GM21526 (cell line): ENCODE data around the gene ATP2A2.
"Not testable (repeated sequence)": the region's sequence is repeated elsewhere in the genome, so short reads cannot be mapped to it uniquely, and the experiment has no call there.

Experiments used
- ATAC-seq: cut with Tn5 transposase; IDR thresholded peaks from one replicate; pipeline ENCODE4 v1.9.1; 2021; ENCODE audit warnings: moderate library complexity; ENCODE audit not compliant: unreplicated experiment, low FRiP score

Gene ATP2A2

DNA sequence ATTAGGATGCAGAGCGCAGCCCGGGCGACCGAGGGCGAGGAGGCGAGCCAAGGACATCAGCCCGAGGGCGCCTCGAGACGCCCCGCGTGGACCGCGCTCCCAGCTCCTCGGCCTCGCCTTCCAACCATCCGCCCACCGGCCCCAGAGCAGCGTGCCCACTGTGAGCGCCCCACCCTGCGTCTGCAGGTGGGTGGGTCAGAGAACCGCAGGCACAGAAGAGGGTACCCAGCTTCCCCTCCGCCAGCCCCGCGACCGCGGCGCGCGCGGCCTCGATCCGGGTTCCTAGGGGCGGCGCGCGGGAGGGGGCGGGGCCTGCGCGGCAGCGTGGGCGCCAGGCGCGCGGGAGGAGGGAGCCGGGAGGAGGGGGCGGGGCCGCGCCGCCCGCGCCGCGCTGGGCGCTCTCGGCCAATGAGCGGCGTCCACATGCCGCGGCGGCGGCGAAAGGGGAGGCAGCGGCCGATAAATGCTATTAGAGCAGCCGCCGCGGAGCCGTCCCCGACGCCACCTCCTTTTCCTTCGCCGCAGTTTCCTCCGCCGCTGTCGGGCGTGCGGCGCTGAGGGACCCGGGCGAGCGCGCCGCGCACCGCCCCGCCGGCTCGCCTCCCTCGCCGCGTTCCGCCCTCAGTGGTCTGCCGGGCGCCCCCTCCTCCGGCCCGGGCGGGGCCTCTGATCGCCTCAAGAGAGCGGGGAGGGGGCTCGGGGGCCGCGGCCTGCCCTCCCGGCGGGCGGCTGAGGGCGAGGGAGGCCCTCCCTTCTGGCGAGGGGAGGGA, at the start of gene ATP2A2:
TSS of gene ATP2A2 (plus strand) at position 469 of the 770 bp plus-strand sequence. CDS start 543 bp downstream, outside the sequence.
- peak; percentile 67 for ATAC-seq

DNA sequence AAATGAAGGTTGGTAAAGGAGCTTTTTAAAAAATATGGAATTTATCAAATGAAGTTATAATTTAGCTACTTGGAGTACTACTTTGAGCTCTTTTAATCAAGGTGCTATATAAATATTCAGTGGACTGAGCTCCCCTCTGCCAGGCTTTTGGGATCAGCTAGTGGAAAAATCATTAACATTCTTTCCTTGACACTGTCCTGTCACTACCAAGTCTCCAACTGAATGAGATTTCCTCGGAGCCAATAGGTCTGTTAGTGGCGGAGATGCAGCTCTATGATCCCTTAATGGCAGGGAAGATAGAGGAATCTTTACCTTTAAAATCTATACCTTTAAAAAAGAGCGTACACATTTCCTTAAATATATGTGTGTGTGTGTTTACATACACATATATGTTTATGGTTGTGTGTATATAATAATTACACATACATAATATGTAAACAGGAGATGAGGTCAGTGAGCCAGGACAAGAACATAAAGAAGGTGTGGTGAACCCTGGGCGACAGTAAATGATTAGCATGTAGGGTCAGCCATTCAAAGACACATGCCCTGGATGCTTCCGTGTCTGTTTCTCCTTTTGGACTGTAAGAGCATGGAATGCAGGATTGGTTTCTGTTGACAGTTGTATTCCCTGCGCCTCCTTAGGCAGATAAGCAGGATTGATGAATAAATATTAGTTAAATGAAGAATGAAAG, 47.7 kb upstream of the ATP2A2 start:
- ATAC-seq, result no peak

- ATAC-seq, result no peak
Measured at GRCh38 chr12:110234331-110234751, 46.7 kb upstream of the ATP2A2 start.

DNA sequence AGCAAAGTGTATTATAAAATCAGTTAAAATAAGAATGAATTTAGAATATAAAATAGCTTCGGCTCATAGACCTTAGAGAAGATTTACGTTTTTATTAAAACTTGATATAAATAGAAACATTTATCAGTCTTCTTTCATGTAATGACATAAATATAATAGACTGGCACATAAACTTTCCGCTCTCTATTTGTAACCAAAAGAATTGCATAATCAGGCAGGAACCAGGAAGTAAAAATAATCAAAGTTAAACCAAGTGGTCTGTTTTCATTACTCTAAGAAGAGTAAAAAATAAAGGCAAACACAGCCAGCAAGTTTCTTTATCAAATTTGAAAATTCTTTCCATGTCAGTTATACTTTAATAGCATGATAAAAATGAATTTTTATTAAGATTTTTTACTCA, 46.3 kb upstream of the ATP2A2 start:
- no peak for ATAC-seq

DNA sequence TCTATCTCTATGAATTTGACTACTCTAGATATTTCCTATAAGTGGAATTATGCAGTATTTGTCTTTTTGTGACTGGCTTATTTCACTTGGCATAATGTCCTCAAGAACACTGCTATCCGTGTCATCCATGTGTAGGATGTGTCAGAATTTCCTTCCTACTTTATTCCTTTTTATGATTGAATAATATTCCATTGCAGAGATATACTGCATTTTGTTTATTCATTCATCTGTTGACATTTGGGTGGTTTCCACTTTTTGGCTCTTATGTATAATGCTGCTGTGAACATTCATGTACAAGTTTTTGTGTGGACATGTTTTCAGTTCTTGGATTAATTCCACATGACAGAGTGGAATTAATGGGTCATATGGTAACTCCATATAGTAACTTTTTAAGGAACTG, 45.7 kb upstream of the ATP2A2 start:
- no peak for ATAC-seq

- ATAC-seq, result no peak
Measured at GRCh38 chr12:110243227-110243626, 37.8 kb upstream of the ATP2A2 start.

GRCh38 chr12:110244372-110244771, 36.7 kb upstream of the ATP2A2 start:
- no peak for ATAC-seq

DNA sequence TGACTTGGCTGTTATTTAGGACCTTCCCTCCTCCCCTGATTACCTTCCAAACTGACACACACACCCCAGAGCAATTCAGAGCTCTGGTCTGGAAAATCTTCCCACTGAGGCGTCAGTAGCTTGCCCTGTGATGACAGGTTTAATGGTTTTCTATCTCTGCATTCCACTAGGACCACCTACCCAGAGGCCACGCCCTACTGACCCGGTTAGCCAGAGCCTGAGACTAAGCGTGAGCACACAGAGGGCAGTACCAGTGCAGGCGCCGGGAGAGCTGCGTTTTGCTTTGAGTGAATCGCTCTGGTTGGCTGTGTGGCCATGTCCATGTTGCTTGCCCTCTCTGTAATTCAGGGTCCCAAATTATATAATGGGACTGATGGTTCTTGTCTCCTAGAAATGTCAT, 36.2 kb upstream of the ATP2A2 start:
- ATAC-seq, result no peak

GRCh38 chr12:110245369-110245772, 35.7 kb upstream of the ATP2A2 start:
- no peak for ATAC-seq

- ATAC-seq, result no peak
Measured at GRCh38 chr12:110246636-110247339, 34.3 kb upstream of the ATP2A2 start.

DNA sequence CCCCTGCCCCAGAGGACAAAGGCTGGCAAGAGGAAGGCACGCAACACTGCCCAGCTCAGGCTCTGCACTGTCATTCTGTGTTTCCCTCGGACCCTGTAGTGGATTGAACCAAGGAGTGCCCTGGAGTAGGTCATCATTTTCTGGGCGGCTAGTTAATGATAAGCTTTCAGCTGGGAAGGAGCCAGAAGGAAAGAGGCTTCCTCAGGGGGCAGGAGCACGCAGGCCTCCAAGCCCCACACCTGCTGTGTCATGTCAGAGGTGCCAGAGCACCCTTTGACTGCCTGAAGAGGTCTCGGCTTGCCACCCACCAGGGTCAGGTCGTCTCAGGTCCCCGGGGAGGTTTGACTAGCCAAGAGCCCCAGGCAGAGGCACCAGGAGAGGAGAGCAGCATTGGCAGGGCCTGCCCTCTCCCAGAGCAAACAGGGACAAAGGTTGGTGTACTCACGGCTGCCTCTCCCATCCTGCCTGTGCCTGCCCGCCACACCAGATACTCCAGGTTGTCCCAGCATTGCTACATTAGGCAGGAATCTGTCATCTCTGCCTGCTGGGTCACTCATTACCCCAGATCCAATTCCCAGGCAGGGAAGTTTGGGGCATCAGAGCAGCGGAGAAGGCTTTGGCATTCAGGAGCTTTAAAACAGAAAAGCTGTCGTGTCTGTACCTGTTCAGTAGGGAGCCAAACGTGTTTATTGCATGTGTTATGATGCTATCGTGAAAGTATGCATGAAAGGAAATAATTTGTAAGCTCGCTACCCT, 33.5 kb upstream of the ATP2A2 start:
- ATAC-seq, result no peak

DNA sequence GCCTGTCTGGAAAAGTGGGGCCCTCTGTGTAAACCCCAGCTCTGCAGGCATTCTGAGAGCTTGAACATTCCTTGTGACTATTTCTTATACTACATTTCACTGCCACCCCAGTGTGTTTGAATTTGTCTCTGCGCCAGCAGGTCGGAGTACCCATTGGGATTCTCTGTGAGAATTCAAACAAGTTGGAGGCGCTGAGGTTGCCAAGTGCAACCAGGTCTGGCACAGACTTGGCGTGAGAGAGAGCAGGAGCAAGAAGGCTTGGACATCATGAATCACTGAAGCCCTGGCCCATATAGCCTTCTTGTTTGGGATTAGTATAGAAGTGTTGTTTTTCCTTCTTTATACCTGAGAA, 33.0 kb upstream of the ATP2A2 start:
- ATAC-seq, result no peak

DNA sequence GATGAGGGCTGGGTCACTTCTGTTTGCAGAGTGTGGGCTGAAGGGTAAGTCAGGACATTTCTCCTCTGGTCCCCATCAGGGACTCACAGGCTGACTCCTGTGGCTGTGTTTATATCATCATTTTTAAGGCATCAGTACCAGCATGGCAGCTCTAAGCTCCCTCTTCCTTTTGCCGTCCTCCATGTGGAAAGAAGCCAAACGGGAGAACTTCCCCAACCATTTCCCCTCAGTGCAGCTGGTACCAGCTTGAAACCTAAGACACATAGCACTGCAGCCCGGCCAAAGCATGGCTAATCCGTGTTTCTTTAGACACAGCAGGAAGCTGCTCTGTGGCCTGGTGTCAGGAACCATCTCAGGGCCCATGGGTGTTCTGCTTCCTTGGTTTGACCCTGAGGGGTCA, 31.9 kb upstream of the ATP2A2 start:
- no peak for ATAC-seq

GRCh38 chr12:110249716-110250225, 31.3 kb upstream of the ATP2A2 start:
- ATAC-seq, result no peak

DNA sequence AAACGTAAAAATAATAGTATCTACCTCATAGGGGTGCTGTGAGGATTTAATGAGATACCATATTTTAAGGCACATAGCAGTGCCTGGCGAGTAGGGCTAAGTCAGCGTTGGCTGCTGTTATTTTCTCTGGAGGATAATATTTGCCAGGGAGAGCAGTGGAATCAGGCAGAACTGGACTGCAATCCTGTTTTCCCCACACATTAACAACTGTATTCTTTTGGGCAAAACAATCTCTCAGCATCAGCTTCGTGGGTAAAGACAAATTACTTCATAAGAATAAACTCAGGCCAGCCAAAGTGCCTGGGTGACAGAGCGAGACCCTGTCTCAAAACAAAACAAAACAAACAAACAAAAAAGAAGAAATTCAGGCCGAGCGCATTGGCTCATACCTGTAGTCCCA, 29.7 kb upstream of the ATP2A2 start:
- no peak for ATAC-seq

GRCh38 chr12:110252716-110253115, 28.3 kb upstream of the ATP2A2 start:
- ATAC-seq, result no peak

DNA sequence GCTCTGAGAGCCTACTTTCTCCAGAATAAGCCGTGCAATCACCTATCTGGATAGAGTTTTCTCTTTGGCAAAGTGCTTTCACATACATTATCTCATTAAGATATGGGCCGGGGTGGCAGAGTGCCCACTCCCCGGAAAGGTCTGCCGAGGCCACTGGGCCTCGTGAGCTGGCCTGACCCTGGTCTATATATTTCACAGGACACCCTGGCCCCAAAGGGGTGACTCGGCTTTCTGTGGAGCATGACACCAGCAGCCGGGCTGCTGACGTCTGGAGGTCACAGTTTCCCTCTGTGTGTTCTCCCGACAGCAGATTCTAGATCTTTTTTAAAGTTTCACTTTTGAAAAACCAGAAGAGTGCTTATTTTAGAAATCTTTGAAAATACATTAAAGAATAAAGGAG, 27.9 kb upstream of the ATP2A2 start:
- no peak for ATAC-seq

DNA sequence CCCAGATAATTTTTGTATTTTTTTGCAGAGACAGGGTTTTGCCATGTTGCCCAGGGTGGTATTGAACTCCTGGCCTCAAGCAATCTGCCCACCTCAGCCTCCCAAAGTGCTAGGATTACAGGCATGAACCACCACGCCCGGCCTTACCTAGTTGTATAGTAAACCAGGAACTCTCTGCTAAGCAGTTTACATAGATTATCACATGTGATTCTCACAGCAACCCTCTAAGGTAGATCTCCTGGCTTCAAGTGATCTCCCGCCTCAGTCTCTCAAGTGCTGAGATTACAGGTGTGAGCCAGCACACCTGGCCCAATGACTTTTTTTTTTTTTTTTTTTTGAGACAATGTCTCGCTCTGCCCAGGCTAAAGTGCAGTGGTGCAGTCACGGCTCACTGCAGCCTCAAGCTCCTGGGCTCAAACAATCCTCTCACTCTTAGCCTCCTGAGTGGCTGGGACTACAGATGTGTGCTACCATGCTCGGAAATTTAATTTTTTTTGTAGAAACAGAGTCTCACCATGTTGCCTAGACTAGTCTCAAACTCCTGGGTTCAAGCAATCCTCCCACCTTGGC, 26.0 kb upstream of the ATP2A2 start:
- no peak for ATAC-seq

DNA sequence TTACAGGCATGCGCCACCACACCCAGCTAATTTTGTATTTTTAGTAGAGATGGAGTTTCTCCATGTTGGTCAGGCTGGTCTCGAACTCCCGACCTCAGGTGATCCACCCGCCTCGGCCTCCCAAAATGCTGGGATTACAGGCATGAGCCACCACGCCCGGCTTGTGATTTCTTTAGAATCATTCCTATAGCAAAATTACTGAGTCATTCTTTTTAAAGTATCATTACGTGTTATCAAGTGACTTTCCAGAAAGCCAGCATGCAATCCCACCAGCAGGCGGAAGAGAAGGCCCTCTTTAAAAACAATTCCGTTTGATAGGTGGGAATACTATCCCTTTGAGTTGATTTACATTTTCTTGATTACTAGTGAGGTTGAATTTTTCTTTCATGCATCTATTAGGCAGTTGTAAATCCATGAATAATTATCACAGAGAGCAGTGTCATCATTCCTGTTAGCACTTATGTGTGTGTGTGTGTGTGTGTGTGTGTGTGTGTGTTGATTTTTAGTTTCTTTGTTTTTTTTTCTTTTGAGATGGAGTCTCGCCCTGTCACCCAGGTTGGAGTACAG, 25.1 kb upstream of the ATP2A2 start:
- ATAC-seq, result not testable (repeated sequence)
